ENCODE data around the gene RGS7. TPM values are rescaled to one million over a fixed set of nuclear protein-coding genes. Genes with fewer than 3 reads are reported as not detected.
"Not testable (repeated sequence)": the region's sequence is repeated elsewhere in the genome, so short reads cannot be mapped to it uniquely, and the experiment has no call there.

The RGS7 gene
- total RNA-seq, 4 donors from 2014 or later, result 0.11 to 0.33 TPM; not detected in 2

DNA sequence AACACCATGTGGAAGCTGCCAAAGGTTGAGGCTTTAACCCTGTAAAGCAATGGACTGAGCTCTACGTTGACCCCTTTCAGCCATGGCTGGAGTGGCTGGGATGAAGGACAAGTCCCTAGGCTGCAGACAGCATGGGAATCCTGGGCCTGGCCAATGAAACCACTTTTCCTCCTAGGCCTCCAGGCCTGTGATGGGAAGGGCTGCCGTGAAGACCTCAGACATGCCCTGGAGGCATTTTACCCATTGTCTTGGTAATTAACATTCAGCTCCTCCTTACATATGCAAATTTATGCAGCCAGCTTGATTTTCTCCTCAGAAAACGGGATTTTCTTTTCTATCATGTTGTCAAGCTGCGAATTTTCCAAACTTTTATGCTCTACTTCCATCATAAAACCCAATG, 214.5 kb downstream of the RGS7 start:
- intact Hi-C loops (cut with DNase I), result no loop called here
- no peak overlapping the region for H3K27ac ChIP-seq (replicated peaks in 1 of 4)
- H3K9me3 ChIP-seq, result no peaks in the 10 kb centered on the region
- H3K27me3 ChIP-seq, result peaks cover 0 to 7% (median 0%) of the 10 kb centered on the region in 4 donors
- no peak overlapping the region for H3K4me3 ChIP-seq
- TF ChIP-seq, protein P1, sequence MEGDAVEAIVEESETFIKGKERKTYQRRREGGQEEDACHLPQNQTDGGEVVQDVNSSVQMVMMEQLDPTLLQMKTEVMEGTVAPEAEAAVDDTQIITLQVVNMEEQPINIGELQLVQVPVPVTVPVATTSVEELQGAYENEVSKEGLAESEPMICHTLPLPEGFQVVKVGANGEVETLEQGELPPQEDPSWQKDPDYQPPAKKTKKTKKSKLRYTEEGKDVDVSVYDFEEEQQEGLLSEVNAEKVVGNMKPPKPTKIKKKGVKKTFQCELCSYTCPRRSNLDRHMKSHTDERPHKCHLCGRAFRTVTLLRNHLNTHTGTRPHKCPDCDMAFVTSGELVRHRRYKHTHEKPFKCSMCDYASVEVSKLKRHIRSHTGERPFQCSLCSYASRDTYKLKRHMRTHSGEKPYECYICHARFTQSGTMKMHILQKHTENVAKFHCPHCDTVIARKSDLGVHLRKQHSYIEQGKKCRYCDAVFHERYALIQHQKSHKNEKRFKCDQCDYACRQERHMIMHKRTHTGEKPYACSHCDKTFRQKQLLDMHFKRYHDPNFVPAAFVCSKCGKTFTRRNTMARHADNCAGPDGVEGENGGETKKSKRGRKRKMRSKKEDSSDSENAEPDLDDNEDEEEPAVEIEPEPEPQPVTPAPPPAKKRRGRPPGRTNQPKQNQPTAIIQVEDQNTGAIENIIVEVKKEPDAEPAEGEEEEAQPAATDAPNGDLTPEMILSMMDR (IDR thresholded peaks at IDR 0.05), result no peak
- TF ChIP-seq POLR2AphosphoS5 (IDR thresholded peaks at IDR 0.05) (no peak), EP300 (IDR thresholded peaks at IDR 0.05) (no peak), POLR2A (IDR thresholded peaks at IDR 0.05; ENCODE audit: low read depth) (no peak)
- no peak for DNase-seq (ENCODE audit: extremely low spot score)
- H3K4me1 ChIP-seq, result no peaks in the 10 kb centered on the region
- 87% methylated on average over 4 of the region's 4 CpGs for WGBS
- no peaks in the 10 kb centered on the region for H3K36me3 ChIP-seq

DNA sequence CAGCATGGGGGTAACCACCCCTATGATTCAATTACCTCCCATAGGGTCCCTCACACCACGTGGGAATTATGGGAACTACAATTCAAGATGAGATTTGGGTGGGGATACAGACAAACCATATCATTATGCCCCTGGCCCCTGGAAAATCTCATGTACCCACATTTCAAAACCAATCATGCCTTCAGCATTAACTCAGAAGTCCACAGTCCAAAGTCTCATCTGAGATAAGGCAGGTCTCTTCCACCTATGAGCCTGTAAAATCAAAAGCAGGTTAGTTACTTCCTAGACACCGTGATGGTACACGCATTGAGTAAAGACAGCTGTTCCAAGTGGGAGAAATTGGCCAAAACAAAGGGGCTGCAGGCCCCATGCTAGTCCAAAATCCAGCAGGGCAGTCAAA, 215.4 kb downstream of the RGS7 start:
- H3K4me1 ChIP-seq; H3K9me3 ChIP-seq; H3K4me3 ChIP-seq; intact Hi-C loops (cut with DNase I); H3K27ac ChIP-seq (replicated peaks in 1 of 4); H3K36me3 ChIP-seq; H3K27me3 ChIP-seq: not testable (repeated sequence)
- 82% methylated on average over 3 of the region's 3 CpGs for WGBS
- DNase-seq (ENCODE audit: extremely low spot score), result peak; percentile 88

DNA sequence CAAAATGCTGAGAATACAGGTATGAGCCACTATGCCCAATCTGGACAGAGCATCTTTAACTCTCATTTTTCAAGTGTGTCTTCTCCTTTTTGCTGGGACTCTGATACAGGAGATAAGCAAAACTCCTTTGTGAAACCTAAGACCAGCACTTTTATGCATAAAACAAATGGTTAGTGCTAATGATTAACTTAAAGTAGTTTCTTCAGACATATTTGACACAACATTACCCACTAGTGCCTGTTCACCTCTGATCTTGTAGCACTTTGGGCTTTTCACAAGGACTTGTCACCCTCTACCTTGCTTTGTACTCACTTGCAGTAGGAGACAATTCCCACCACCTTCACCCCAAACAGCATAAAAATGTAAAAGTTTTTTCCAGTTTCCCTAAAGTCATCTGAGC, 216.3 kb downstream of the RGS7 start:
- DNase-seq (ENCODE audit: extremely low spot score), result peak; percentile 39
- H3K9me3 ChIP-seq, result no peaks in the 10 kb centered on the region
- H3K27me3 ChIP-seq, result peaks cover 0 to 7% (median 0%) of the 10 kb centered on the region in 4 donors
- no peak overlapping the region for H3K27ac ChIP-seq (replicated peaks in 1 of 4)
- intact Hi-C loops (cut with DNase I), result no loop called here
- no peak overlapping the region for H3K4me3 ChIP-seq
- H3K4me1 ChIP-seq, result no peaks in the 10 kb centered on the region
- no peak for TF ChIP-seq POLR2AphosphoS5 (IDR thresholded peaks at IDR 0.05)
- TF ChIP-seq, protein P1 (IDR thresholded peaks at IDR 0.05), result no peak
- no peak for TF ChIP-seq EP300 (IDR thresholded peaks at IDR 0.05)
- TF ChIP-seq POLR2A (IDR thresholded peaks at IDR 0.05; ENCODE audit: low read depth), result no peak
- H3K36me3 ChIP-seq, result no peaks in the 10 kb centered on the region

DNA sequence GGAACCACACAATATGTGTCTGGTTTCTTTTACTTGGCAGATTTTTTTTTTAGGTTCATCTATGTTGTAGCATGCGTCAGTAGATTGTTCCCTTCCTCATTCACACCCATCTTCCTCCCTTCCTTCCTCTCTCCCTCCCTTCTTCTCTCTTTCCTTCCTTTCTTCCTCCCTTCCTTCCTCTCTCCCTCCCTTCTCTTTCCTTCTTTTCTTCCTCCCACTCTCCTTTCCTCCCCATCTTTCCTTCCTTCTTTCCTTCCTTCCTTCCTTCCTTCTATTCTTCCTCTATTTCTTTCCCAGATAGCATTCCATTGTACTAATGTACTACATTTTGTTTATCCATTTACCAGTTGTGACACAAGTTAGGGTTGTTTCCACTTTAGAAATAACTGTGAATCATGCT, 218.0 kb downstream of the RGS7 start:
- no peaks in the 10 kb centered on the region for H3K36me3 ChIP-seq
- H3K4me3 ChIP-seq, result no peak overlapping the region
- H3K4me1 ChIP-seq, result no peaks in the 10 kb centered on the region
- intact Hi-C loops (cut with DNase I), result no loop called here
- H3K27me3 ChIP-seq, result peaks cover 0 to 7% (median 0%) of the 10 kb centered on the region in 4 donors
- TF ChIP-seq, protein P1 (IDR thresholded peaks at IDR 0.05), result no peak
- no peak for TF ChIP-seq EP300 (IDR thresholded peaks at IDR 0.05)
- TF ChIP-seq POLR2AphosphoS5 (IDR thresholded peaks at IDR 0.05), result no peak
- no peak for TF ChIP-seq POLR2A (IDR thresholded peaks at IDR 0.05; ENCODE audit: low read depth)
- 74% methylated on average over 1 of the region's 1 CpG for WGBS
- no peak for DNase-seq (ENCODE audit: extremely low spot score)
- H3K27ac ChIP-seq (replicated peaks in 1 of 4), result no peak overlapping the region
- H3K9me3 ChIP-seq, result no peaks in the 10 kb centered on the region

DNA sequence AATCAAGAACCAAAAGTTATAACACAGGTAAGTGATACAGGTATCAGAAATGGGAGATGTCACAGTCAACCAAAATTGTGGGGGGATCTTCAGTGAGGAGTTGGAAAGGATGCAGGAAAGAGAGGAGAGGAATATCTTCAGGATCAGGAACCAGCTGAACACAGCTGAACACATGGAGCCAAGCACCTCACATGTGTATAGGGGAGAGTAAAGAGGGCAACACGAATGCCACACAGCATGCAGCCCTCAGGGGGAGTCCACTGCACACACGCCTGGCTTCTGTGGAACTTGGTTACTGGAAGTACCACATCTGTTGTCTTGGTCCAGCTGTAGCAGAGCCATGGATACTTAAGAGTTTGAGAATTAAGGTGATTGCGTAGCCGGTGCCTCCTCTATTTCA, 218.8 kb downstream of the RGS7 start:
- no peaks in the 10 kb centered on the region for H3K9me3 ChIP-seq
- intact Hi-C loops (cut with DNase I), result no loop called here
- peak; percentile 45 for DNase-seq (ENCODE audit: extremely low spot score)
- H3K27ac ChIP-seq (replicated peaks in 1 of 4), result no peak overlapping the region
- H3K4me3 ChIP-seq, result no peak overlapping the region
- TF ChIP-seq POLR2AphosphoS5 (IDR thresholded peaks at IDR 0.05), result no peak
- TF ChIP-seq POLR2A (IDR thresholded peaks at IDR 0.05; ENCODE audit: low read depth), result no peak
- TF ChIP-seq EP300 (IDR thresholded peaks at IDR 0.05), result no peak
- TF ChIP-seq, protein P1 (IDR thresholded peaks at IDR 0.05), result no peak
- WGBS, result 89% methylated on average over 4 of the region's 4 CpGs
- H3K4me1 ChIP-seq, result no peaks in the 10 kb centered on the region
- H3K36me3 ChIP-seq, result no peaks in the 10 kb centered on the region
- H3K27me3 ChIP-seq, result peaks cover 0 to 7% (median 0%) of the 10 kb centered on the region in 4 donors

Measured in esophagus muscularis mucosa (tissue), 4 donors.